Endothelial cell of umbilical vein (primary cell): ENCODE data around the gene CARD11.

Experiments
- EZH2 ChIP-seq: IDR thresholded peaks from 2 replicates; pipeline ENCODE4 v1.6.1; 2012; ENCODE audit warnings: borderline replicate concordance, low read depth, mild to moderate bottlenecking, moderate library complexity, low read length, inconsistent platforms; ENCODE audit not compliant: severe bottlenecking
- FOS ChIP-seq: IDR thresholded peaks from 2 replicates; pipeline ENCODE4 v1.6.1; 2011; ENCODE audit warnings: mild to moderate bottlenecking, low read length, moderate library complexity, borderline replicate concordance; ENCODE audit not compliant: insufficient read depth
- GATA2 ChIP-seq: IDR thresholded peaks from 2 replicates; pipeline ENCODE4 v1.7.0; 2011; ENCODE audit warnings: low read depth, mild to moderate bottlenecking, moderate library complexity, mixed read lengths, low read length; ENCODE audit not compliant: insufficient read length, insufficient read depth
- JUN ChIP-seq: IDR thresholded peaks from 2 replicates; pipeline ENCODE4 v1.6.1; 2011; ENCODE audit warnings: borderline replicate concordance, low read depth; ENCODE audit not compliant: insufficient read length, insufficient read depth
- MYC ChIP-seq: IDR thresholded peaks from one replicate; pipeline ENCODE4 v1.6.1; 2011; ENCODE audit warnings: mild to moderate bottlenecking, low read depth, low read length
- POLR2A ChIP-seq: IDR thresholded peaks from 2 replicates; pipeline ENCODE4 v1.6.1; 2012; ENCODE audit warnings: low read depth, mild to moderate bottlenecking, control low read depth, low read length
- POLR2AphosphoS5 ChIP-seq: IDR thresholded peaks from 2 replicates; pipeline ENCODE4 v1.6.1; 2012; ENCODE audit warnings: low read depth, mild to moderate bottlenecking, control low read depth, low read length, moderate library complexity; ENCODE audit not compliant: insufficient read depth
- TF ChIP-seq, protein P1 (sequence below), 2 donors: IDR thresholded peaks; 1 replicate in 1 of 2; 2 replicates in 1 of 2; pipeline ENCODE4 v1.5.1; 2011; ENCODE audit warnings: low read length in 2 of 2, mild to moderate bottlenecking in 2 of 2, moderate library complexity in 2 of 2, control low read depth in 1 of 2, inconsistent platforms in 1 of 2, low read depth in 1 of 2; ENCODE audit not compliant: insufficient read depth in 1 of 2; ENCODE audit errors: extremely low read depth in 1 of 2
- TF ChIP-seq, protein P2 (sequence below): IDR thresholded peaks from 2 replicates; pipeline ENCODE4 v1.6.1; 2011; ENCODE audit not compliant: insufficient read depth, insufficient read length

DNA sequence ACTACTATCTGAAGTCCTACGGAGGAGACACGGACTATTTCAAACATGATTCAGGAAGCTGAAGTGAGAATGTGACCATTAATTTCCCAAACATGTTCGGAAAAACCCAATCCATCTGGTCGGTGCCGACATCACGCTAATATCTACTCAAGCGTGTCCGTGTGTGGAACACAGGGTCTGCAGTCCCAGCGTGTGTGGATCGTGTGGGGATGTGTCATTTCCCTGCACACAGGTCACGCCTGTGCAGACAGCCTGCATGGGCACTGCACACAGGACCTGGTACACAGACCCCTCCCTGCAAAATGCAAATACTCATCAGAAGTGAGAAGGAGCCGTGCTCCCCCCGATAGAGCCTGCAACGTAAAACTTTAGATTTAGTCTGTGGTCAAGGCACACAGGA lies 57.8 kb downstream of the CARD11 start:
- no peak for TF ChIP-seq FOS
- TF ChIP-seq, protein P1, sequence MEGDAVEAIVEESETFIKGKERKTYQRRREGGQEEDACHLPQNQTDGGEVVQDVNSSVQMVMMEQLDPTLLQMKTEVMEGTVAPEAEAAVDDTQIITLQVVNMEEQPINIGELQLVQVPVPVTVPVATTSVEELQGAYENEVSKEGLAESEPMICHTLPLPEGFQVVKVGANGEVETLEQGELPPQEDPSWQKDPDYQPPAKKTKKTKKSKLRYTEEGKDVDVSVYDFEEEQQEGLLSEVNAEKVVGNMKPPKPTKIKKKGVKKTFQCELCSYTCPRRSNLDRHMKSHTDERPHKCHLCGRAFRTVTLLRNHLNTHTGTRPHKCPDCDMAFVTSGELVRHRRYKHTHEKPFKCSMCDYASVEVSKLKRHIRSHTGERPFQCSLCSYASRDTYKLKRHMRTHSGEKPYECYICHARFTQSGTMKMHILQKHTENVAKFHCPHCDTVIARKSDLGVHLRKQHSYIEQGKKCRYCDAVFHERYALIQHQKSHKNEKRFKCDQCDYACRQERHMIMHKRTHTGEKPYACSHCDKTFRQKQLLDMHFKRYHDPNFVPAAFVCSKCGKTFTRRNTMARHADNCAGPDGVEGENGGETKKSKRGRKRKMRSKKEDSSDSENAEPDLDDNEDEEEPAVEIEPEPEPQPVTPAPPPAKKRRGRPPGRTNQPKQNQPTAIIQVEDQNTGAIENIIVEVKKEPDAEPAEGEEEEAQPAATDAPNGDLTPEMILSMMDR (IDR thresholded peaks at IDR 0.05; ENCODE audit: extremely low read depth in 1 of 2, insufficient read depth in 1 of 2, low read depth in 1 of 2, low read length in 2 of 2) = no peak
- TF ChIP-seq POLR2A = no peak
- no peak for TF ChIP-seq MYC
- no peak for TF ChIP-seq POLR2AphosphoS5
- TF ChIP-seq EZH2 = no peak
- TF ChIP-seq GATA2 = no peak
- TF ChIP-seq, protein P2, sequence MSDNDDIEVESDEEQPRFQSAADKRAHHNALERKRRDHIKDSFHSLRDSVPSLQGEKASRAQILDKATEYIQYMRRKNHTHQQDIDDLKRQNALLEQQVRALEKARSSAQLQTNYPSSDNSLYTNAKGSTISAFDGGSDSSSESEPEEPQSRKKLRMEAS = no peak
- TF ChIP-seq JUN = no peak
